Neural progenitor cell (in vitro differentiated cells): ENCODE results near the gene HOGA1.

Experiments
- EZH2 ChIP-seq: fragments of 200-600 bp; sonication (generic); IDR thresholded peaks from 2 replicates; pipeline ENCODE4 v1.6.1; 2017; ENCODE audit warnings: antibody characterized with exemption, mild to moderate bottlenecking, moderate library complexity
- EZH2phosphoT487 ChIP-seq: fragments of 200-600 bp; sonication (generic); IDR thresholded peaks from 2 replicates; pipeline ENCODE4 v1.6.1; 2017; ENCODE audit warnings: antibody characterized with exemption
- TF ChIP-seq, protein P1 (sequence below): fragments of 200-600 bp; sonication (generic); IDR thresholded peaks from 2 replicates; pipeline ENCODE4 v1.5.1; 2017; ENCODE audit warnings: antibody characterized with exemption, mild to moderate bottlenecking

DNA sequence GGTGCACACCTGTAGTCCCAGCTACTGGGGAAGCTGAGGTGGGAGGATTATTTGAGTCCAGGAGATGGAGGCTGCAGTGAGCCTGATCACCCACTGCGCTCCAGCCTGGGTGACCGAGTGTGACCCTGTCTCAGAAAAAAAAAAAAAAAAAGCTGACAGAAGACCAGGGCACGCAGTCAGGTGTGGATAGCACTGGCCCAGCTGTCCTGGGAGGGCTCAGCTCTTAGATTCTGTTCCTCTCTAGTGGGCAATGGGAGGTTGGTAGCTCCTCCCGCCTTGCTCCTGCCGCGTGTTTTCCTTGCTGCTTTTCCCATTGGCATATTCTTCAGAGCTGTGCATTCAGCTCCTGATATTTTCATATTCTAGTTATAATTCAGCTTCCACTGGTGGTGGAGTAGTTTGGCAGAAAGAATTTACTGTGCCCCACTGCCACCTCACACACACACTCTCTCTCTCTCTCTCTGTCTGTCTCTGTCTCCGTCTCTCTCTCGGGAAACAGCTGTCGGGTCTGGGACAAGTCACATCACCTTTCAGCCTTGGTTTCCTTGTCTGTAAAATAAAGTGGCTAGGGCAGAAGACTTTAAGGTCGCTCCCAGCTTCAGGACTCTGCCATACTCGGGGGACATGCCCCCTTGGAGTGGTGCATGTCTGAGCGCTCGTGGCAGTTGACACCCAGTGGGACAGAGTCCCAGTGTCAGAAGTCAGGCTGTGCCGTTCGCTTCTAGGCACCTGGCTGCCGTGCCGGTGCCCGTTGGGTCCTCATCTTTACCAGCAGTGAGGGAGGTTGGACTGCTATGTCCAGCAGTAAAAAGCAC is 37.5 kb upstream of the HOGA1 start:
- TF ChIP-seq, protein P1, sequence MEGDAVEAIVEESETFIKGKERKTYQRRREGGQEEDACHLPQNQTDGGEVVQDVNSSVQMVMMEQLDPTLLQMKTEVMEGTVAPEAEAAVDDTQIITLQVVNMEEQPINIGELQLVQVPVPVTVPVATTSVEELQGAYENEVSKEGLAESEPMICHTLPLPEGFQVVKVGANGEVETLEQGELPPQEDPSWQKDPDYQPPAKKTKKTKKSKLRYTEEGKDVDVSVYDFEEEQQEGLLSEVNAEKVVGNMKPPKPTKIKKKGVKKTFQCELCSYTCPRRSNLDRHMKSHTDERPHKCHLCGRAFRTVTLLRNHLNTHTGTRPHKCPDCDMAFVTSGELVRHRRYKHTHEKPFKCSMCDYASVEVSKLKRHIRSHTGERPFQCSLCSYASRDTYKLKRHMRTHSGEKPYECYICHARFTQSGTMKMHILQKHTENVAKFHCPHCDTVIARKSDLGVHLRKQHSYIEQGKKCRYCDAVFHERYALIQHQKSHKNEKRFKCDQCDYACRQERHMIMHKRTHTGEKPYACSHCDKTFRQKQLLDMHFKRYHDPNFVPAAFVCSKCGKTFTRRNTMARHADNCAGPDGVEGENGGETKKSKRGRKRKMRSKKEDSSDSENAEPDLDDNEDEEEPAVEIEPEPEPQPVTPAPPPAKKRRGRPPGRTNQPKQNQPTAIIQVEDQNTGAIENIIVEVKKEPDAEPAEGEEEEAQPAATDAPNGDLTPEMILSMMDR = no peak
- no peak for TF ChIP-seq EZH2
- TF ChIP-seq EZH2phosphoT487 = no peak
